ENCODE data around the gene RIMS4.

DNA sequence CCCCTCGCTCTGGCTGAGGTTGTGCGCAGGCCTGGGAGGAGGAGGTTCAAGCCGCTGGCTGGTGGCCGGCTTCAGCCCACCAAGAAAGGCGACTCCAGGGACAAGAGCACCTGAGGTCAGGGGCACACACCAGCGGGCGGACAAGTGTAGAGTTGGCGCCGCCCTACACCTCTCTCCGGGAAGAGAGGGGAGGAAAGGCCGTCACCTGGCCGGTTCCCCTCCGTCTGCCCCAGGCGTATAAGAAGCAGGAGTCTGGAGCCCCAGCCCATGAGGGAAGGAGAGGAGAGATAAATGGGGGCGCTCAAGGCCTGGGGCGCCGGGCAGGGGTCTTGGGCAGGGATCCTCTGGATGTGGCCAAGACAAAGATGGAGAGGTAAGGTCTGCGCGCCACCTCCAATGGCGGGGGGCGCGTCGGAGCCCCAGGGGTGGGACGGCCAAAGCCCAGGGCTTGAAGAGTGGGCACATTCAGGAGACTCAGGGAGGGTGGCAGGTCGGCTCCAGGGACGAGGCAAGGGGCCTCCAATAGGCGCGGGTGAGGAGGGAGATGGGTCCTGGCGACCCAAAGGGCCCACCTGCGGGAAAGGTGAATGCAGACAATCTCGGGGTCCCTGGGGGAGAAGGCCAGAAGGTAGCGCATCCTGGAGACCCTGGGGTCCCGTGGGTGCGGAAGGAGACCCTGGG, 826 bp downstream of the RIMS4 start:
- TF ChIP-seq, protein P1, sequence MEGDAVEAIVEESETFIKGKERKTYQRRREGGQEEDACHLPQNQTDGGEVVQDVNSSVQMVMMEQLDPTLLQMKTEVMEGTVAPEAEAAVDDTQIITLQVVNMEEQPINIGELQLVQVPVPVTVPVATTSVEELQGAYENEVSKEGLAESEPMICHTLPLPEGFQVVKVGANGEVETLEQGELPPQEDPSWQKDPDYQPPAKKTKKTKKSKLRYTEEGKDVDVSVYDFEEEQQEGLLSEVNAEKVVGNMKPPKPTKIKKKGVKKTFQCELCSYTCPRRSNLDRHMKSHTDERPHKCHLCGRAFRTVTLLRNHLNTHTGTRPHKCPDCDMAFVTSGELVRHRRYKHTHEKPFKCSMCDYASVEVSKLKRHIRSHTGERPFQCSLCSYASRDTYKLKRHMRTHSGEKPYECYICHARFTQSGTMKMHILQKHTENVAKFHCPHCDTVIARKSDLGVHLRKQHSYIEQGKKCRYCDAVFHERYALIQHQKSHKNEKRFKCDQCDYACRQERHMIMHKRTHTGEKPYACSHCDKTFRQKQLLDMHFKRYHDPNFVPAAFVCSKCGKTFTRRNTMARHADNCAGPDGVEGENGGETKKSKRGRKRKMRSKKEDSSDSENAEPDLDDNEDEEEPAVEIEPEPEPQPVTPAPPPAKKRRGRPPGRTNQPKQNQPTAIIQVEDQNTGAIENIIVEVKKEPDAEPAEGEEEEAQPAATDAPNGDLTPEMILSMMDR (IDR thresholded peaks at IDR 0.05): no peak
- no peak for TF ChIP-seq EP300 (IDR thresholded peaks at IDR 0.05)

All from ovary (tissue), 3 donors.